Stimulated activated CD4-positive, alpha-beta T cell treated with anti-CD3 and anti-CD28 coated beads, Interleukin-2, amount 100 ng/mL, for 24 hours (primary cell): Measurements from ENCODE around the gene ATAD3C.
A peak's percentile ranks its signal among the peaks of the same experiment; 100 is the strongest.
"Not testable (repeated sequence)": the region's sequence is repeated elsewhere in the genome, so short reads cannot be mapped to it uniquely, and the experiment has no call there.

Experiments
- DNase-seq, 2 donors: peaks; one replicate each; pipeline ENCODE4 v3.0.0-alpha.2; 2020

The ATAD3C gene, protein sequence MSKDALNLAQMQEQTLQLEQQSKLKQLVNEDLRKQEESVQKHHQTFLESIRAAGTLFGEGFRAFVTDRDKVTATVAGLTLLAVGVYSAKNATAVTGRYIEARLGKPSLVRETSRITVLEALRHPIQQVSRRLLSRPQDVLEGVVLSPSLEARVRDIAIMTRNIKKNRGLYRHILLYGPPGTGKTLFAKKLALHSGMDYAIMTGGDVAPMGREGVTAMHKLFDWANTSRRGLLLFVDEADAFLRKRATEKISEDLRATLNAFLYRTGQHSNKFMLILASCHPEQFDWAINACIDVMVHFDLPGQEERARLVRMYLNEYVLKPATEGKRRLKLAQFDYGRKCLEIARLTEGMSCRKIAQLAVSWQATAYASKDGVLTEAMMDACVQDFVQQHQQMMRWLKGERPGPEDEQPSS

DNA sequence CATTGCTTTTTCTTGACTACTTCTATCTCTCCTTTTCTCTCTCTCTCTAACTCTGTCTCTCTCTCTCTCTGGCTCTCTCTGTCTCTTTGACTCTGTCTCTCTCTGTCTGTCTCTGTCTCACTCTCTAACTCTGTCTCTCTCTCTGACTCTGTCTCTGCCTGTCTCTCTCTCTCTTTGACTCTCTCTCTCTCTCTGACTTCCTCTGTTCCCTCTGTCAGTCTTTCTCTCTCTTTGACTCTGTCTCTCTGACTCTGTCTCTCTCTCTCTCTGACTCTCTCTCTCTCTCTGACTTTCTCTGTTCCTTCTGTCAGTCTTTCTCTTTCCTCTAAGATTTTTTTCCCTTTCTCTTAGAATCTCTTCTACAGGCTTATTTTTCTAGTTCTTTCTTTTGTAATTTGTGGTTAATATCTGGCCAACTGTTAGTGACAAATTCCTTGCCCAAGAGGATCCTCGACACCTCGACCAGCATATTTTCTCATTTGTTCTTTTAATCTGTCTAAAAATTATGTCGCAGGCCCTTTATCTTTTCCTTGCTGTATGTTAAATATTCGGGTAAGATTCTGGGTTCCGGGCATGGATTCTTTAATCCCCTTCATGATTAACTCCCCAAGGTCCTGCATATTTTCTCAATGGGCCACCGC lies at the start of gene ATAD3C:
ATAD3C (plus strand) TSS at position 591 of the 641 bp plus-strand sequence. CDS start 995 bp downstream, outside the sequence.
- DNase-seq: no peak

DNA sequence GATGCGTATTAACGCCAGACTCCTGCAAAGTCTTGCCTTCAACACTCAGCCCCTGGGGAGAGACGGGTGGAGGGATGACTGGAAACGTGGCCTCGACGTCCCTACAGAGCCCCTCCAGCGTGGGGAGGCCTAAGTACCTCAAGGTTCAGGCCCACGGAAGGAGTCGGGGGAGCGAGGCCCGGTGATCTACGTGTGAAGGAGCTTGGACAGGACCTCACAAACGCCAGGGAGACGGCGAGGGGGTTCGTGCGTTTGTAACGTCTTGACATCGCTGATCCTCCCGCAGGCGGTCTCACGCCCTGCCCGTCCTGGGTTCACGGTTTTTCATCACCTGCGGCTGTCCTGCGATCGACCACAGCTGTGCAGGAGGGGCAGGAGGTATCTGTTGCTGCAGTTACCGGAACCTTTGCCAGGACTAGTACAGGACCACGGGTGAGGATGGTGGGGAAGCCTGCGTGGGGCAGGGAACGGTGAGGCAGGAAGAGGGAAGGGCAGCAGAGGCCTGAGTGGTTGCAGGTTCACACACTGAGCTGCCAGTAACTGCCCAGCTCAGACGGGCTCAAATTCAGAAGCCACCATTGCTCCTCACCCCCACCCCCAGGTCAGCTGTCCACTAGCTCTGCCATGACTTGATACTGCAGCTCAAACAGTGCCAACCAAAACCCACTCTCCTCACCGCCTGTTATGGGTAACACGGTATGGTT lies 49.5 kb upstream of the ATAD3C start:
- DNase-seq: peak in 1 of 2 donors; percentile 47

DNA sequence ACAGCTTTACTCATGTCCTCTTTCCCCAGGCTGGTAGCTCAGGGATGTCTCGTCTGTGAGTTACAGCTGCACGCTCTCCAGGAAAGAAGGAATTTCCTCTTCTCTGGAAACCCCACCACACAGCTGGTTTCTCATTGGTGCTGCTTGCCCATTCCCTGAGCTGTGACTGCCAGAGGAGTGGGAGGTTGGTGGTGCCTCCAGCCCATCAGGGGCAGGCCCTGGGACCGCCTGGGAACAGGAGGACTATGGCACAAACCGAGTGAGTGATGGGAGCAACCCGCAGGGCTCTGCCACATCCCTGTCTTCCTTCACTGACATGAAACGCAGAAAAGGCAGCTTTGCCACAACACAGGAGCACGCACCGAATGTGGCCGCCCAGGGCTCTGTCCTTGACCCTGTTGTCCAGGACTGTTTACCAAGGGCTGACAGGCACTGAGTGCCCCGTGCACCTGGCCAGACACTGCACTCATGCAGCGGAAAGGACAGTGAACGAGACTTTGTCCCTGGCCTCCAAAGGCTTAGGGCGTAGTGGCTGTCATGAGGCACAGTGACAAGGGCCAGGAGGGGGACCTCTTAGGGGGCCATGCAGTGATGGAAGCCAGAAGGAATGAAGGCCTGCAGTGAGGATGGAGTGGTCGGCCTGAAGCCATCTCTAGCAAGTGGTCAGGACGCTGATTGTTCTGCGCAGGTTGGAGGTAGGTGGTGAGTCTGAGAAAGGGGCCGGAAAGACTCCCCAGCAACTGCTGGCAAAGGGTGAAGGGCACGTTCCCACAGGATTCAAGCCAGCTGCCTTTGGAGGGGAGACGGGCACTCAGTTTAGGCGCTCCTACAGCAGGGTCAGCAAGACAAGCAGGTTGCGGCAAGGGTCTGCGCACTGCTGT lies 48.7 kb upstream of the ATAD3C start:
- DNase-seq: no peak

DNA sequence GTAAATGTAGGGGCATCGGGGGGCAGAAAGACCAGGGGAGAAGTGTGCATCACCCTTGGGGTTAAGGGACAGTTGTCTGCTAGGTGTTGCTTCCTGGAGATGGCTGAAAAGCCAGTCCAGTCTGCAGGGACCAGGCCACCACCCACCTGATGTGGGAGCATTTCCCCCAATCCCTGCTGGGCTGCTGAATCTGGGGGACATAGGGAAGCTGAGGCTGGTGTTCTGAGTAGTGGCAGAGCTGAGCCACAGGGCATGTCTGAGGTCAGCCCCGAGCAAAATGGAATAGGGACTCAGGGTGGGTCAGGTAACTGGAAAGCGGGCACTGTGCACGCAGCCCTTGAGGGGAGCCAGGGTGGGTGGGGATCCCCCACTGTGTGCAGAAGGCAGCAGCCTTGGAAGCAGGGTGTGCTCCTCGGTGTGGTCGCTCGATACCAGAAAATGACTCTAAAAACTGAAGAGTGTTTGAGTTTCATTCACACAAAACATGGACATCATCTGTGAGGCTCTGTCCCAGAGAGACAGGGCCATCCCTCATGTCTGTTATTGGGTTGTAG lies 48.0 kb upstream of the ATAD3C start:
- no peak for DNase-seq

DNA sequence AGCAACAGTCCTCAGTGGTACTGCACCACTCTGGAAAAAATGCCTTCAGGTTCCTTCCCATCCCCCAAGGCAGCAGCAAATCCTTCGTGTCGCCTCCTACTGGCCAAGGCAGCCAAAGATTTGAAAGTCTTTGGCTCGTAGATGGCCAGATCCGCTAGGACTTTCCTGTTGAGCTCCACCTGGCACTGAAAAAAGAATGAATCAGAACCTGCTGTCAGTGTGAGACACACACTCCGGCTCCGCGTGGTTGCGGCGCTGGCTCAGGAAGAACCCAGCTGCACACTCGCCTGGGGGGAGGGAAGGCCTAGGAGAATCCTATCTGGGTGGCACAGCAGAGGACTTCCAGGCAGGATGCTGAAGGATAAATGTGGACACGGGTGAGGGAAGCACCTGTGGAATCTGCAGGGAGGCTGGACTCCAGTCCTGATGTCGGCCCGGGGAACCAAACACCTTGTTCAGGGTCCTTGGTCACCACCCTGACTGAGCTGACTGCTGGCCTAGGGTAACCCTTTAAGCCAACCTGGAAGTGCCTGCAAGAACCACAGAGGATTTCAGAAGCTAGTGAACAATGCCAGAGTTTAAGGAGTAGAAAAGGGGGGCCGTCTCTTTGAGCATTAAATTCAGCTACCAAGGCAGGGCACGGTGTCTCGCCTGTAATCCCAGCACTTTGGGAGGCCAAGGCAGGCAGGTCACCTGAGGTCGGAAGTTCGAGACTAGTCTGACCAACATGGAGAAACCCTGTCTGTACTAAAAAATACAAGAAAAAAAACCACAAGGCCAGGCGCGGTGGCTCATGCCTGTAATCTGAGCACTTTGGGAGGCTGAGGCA lies 47.2 kb upstream of the ATAD3C start:
- DNase-seq: peak; percentile 54 to 59

DNA sequence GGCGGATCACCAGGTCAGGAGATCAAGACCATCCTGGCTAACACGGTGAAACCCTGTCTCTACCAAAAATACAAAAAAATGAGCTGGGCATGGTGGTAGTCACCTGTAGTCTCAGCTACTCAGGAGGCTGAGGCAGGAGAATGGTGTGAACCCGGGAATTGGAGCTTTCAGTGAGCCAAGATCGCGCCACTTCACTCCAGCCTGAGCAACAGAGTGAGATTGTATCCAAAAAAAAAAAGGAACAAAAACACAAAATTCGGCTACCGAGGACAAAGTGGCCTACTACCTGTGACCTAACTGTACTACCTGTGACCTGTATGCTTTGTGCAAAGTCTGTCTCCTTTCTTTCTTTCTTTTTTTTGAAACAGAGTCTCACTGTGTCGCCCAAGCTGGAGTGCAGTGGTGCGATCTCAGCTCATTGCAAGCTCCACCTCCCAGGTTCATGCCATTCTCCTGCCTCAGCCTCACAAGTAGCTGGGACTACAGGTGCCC lies 46.5 kb upstream of the ATAD3C start:
- DNase-seq: not testable (repeated sequence)

DNA sequence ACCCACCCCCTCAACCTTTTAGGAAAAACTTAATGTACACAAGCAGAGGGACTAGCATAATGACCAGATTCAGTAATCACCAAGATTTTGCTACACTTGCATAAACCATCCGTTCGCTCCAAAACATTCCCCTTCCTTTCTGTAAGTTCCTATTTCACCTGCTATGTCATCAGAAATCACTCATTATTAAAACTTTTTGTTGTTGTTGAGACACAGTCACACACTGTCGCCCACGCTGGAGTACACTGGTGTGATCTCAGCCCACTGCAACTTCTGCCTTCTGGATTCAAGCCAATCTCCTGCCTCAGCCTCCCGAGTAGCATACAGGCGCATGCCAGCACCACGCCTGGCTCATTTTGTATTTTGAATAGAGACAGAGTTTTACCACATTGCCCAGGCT lies 45.8 kb upstream of the ATAD3C start:
- no peak for DNase-seq

DNA sequence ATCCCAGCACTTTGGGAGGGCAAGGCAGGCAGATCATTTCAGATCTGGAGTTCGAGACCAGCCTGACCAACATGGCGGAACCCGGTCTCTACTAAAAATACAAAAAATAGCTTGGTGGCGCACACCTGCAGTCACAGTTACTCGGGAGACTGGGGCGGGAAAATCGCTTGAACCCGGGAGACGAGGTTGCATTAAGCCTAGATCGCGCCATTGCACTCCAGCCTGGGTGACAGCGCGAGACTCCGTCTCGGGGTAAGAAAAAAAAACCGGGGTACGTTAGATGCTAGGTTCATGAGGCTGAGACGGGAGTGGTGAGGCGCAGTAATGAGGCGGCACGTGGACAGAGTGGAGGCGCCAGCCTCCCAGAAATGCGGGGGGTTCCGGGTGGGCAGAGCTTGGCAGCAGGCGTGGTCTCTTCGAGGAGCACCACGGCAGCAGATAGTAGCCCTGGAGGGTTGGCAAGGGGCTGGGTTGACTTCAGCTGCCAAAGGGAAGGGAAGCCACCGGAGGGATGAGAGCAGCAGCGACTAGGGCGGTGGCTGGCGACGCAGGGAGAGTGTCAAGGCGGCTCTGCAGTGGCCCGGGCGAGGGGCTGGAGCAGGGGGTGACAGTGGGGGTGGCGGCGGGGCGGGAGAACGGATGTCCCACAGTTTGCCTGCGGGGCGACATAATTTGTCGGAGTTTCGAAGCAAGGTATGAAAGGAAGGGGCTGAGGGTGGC lies 43.2 kb upstream of the ATAD3C start:
- peak; percentile 30 to 31 for DNase-seq

DNA sequence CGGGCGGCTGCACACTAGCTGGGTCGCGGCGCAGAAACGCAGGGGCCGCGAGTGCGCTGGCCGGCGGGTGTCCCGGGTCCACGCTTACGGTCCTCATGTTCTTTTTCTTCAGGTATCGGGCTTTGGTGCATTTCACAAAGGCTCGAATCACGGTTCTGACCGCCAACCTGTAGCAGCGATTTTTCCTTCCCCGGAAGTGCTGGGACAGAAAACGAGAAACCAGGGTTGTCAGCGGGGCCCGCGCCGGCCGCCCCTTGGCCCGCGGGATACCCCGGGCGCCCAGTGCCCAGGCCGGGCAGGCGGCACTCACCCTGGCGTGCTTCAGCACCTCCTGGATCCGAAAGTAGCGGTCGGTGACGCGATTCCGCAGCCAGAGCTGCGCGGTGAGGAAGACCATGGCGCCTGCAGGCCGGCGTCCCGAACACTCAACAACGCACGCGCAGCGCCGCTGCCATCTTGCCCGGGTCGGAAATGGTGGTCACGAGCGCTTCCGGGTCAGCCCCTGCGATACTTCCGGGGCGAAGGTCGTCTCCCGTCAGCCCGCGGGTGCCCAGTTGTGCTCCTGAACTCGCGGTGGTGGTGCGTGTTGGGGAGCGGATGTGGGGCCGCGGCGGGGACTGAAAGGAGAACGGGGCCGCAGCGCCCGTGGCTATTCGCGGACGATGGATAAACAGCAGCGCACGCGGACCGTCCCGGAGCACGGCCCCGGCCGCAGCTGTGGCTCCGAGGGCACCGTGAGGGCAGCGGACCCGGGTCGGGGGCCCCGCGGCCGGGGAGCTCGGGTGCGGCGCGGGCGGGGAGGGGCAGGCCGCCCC lies 42.5 kb upstream of the ATAD3C start, which contains the start of gene MRPL20:
MRPL20 (minus strand) TSS at position 473 of the 815 bp plus-strand sequence; CDS start at position 397, 76 bp downstream.
- peak; percentile 95 to 97 for DNase-seq

DNA sequence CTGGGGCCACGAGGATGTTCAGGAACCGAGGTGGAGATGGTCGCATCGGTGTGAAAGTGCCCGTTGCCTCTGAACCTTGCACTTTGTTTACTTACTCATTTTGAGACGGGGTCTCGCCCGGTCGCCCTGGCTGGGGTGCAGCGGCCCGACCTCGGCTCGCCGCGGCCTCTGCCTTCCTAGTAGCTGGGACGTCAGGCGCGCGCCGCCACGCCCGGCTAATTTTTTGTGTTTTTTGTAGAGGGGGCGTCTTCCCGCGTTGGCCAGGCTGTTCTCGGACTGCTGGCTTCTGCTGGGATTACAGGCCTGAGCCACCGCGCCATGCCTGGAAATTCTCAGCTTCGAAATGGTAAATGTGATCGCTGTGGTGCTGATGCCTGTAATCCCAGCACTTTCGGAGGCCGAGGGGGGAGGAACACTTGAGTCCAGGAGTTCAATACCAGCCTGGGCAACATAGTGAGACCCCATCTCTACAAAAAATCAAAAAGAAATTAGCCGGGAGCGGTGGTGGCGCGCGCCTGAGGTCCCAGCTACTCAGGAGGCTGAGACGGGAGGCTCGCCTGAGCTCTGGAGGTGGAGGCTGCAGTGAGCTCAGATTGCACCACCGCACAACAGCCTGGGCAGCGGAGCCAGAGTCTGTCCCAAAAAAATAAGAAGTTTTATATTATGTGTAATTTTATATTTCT lies 41.7 kb upstream of the ATAD3C start:
- peak; percentile 35 to 39 for DNase-seq

DNA sequence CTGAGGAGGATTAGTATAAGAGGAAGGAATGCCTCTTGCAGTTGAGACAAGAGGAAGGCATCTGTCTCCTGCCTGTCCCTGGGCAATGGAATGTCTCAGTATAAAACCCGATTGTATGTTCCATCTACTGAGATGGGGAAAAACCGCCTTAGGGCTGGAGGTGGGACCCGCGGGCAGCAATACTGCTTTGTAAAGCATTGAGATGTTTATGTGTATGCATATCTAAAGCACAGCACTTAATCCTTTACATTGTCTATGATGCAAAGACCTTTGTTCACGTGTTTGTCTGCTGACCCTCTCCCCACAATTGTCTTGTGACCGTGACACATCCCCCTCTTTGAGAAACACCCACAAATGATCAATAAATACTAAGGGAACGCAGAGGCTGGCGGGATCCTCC lies 39.3 kb upstream of the ATAD3C start:
- not testable (repeated sequence) for DNase-seq

DNA sequence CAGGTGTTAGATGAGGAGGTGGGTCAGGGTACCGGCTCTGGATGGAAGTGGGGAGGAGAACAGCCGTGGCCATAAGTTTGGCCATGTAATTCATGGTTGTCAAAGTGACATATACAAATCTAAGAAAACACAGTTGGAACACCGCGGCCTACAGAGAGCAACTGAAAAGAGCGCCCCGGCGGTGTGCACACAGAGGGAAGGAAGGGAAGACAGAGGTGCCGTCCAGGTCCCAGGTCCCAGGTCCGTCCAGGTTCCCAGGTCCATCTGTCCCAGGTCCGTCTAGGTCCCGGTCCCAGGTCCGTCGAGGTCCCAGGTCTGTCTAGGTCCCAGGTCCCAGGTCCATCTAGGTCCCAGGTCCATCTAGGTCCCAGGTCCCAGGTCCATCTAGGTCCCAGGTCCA lies 37.9 kb upstream of the ATAD3C start:
- DNase-seq: no peak

DNA sequence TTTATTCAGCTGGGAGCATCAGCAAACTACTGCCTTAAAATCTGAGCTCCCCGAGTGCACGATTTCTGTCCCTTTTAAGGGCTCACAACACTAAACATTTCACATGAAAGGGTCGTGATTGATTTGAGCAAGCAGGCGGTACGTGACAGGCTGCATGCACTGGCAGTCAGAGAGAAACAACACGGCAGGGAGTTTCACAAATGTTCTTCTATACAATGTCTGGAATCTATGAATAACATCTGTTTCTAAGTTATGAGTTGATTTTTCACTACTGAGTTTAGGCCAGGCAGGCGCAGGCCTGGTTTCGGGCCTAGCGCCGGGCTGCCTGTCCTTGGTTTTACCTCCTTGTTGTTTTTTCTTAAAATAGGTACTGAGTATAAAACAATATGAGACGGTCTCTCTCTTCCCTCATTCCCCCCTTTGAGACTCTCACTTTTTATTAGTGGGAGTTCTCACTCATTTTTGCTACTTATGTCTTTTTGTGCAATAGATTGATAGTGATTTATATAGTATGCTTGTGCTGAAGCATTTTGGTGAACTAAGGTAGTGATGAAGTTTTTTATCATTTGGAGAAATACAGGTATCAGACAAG lies 37.1 kb upstream of the ATAD3C start:
- DNase-seq: not testable (repeated sequence)

DNA sequence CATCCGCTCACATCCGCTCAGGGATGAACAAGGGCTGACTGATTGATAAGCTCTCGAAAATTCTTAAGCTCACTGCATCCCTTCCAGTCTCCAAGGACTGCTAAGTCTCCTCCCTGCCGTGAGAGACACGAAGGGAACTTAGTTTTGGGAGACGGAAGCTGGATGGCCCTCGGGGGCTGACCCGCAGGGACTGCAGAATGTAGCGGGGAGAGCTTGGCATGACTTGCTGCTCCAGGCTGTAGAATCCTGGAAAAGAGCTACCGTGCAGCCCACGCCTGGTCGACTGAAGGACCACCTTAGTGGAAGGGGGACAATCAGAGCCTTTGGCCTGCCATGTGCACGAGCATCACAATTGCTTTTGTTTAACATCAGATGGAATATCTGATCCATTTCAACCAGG lies 33.7 kb upstream of the ATAD3C start:
- DNase-seq: no peak

DNA sequence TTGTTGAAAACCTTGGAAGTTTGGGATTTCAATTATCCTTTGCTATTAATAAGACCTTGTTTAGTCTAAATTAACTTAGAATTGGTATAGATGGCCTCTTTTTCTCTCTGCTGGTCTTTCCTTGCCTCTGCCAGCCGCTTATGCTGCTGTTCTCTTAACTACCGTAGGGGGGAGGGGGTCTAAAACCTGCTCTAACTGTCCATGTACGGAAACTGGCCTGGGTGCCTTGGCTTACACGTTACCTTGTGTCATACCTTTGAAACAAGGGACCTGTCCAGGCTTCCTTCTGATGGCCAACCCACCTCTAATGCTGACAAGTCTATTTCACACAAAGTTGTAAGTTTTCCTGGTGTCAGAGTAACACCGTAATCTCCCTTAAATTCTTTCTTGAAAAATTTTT lies 32.1 kb upstream of the ATAD3C start:
- DNase-seq: not testable (repeated sequence)

DNA sequence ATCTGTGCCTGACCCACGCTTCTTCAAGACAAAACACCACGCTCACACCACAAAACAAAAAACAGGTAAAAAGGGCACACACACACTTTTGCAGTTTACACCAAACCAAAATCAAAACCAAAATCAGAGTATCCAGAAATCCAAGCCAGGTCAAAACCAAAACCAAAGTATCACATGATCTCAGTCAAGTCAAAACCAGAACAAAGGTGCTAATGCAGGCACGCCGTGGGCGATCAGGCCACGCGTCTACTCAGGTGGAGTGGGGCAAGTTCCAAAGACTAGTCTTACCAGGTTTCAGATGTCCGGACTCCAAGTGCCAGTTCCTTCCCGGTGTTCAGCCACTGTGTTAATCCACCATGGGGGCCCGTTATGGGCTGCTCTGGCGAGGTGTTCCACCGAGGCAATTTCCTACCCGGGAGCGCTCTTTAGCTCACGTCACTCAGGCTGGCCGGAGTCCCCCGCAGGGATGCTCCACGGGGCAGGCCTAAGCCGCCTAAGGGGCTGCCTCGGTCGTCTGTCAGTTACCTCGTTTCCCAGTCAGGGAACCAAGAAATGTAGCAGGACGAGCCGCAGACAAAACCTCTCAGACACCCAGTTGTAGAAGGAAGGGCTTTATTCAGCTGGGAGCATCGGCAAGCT lies 31.5 kb upstream of the ATAD3C start:
- DNase-seq: not testable (repeated sequence)

DNA sequence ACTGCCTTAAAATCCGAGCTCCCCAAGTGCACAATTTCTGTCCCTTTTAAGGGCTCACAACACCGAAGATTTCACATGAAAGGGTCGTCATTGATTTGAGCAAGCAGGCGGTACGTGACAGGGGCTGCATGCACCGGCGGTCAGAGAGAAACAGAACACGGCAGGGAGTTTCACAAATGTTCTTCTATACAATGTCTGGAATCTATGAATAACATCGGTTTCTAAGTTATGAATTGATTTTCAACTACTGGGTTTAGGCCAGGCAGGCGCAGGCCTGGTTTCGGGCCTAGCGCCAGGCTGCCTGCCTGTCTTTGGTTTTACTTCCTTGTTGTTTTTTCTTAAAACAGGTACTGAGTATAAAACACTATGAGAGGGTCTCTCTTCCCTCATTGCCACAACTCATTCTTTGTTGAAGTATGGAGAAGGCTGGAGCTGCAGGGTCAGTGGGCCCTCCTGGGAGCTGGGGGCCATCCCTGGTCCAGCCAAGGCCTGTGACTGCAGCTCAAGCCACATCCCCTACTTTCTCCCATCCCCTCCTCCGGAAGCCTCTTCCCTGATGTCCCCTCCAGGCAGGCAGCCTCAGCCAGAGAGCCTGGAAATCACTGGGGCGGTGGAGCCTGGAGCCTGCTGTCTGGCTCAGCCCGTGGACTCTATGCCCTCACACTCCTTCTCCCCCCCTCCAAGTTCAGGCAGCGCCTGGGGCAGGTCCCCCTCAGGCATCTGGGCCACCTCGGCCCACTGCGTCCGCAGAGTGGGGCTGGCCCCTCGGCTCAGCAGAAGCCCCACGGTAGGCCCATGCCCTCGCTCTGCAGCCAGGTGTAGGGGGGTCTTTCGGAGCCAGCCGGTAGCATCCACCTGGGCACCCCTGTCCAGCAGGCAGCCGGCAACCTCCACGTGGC lies 30.8 kb upstream of the ATAD3C start:
- no peak for DNase-seq
